LNCAP (cell line): ENCODE measurements around the gene GPR158.

Source experiments
- TF ChIP-seq, protein P1 (sequence below): fragments of 450-650 bp; IDR thresholded peaks from 2 replicates; pipeline ENCODE4 v1.5.1; 2017; ENCODE audit warnings: mild to moderate bottlenecking

Gene GPR158, protein sequence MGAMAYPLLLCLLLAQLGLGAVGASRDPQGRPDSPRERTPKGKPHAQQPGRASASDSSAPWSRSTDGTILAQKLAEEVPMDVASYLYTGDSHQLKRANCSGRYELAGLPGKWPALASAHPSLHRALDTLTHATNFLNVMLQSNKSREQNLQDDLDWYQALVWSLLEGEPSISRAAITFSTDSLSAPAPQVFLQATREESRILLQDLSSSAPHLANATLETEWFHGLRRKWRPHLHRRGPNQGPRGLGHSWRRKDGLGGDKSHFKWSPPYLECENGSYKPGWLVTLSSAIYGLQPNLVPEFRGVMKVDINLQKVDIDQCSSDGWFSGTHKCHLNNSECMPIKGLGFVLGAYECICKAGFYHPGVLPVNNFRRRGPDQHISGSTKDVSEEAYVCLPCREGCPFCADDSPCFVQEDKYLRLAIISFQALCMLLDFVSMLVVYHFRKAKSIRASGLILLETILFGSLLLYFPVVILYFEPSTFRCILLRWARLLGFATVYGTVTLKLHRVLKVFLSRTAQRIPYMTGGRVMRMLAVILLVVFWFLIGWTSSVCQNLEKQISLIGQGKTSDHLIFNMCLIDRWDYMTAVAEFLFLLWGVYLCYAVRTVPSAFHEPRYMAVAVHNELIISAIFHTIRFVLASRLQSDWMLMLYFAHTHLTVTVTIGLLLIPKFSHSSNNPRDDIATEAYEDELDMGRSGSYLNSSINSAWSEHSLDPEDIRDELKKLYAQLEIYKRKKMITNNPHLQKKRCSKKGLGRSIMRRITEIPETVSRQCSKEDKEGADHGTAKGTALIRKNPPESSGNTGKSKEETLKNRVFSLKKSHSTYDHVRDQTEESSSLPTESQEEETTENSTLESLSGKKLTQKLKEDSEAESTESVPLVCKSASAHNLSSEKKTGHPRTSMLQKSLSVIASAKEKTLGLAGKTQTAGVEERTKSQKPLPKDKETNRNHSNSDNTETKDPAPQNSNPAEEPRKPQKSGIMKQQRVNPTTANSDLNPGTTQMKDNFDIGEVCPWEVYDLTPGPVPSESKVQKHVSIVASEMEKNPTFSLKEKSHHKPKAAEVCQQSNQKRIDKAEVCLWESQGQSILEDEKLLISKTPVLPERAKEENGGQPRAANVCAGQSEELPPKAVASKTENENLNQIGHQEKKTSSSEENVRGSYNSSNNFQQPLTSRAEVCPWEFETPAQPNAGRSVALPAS (N-terminal part only)

DNA sequence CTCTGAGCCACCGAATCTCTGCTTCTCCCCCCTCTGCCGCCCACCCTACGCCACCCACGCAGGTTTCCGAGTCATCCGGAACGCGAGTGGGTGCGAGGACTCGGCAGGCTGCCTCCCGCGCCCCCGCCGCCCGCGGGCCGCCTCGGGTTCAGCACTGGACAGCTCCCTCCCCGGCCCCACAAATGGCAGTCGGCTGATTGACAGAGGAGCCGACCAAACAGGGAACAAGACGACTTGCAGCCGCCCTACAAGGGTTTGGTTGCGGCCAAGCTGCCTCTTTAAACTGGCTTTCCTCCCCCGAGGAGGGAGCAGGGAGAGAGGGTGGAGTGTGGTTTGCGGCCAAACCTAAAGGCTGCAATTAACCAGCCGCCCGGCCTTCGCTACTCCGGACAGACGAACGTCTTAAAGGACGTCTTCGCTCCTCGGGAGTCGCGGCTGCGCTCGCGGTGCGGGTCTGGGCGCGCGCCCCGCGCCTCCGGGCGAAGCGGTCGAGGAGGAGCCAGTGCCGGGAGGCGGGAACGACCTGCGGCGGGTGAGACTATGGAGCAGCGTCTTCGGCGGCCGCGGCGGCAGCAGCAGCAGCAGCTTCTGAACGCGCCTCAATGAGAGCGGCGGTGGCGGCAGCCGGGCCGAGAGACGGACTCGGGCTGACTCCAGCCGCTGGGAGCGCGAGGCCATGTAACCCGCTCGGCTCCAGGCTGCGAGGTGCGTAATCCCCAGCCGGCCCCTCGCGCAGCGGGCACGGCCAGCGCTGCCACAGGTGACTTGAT is at the start of gene GPR158:
Gene GPR158, plus strand, starts transcription at position 541 of the 770 bp plus-strand sequence. CDS start 420 bp downstream, outside the sequence.
- TF ChIP-seq, protein P1, sequence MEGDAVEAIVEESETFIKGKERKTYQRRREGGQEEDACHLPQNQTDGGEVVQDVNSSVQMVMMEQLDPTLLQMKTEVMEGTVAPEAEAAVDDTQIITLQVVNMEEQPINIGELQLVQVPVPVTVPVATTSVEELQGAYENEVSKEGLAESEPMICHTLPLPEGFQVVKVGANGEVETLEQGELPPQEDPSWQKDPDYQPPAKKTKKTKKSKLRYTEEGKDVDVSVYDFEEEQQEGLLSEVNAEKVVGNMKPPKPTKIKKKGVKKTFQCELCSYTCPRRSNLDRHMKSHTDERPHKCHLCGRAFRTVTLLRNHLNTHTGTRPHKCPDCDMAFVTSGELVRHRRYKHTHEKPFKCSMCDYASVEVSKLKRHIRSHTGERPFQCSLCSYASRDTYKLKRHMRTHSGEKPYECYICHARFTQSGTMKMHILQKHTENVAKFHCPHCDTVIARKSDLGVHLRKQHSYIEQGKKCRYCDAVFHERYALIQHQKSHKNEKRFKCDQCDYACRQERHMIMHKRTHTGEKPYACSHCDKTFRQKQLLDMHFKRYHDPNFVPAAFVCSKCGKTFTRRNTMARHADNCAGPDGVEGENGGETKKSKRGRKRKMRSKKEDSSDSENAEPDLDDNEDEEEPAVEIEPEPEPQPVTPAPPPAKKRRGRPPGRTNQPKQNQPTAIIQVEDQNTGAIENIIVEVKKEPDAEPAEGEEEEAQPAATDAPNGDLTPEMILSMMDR, result no peak

DNA sequence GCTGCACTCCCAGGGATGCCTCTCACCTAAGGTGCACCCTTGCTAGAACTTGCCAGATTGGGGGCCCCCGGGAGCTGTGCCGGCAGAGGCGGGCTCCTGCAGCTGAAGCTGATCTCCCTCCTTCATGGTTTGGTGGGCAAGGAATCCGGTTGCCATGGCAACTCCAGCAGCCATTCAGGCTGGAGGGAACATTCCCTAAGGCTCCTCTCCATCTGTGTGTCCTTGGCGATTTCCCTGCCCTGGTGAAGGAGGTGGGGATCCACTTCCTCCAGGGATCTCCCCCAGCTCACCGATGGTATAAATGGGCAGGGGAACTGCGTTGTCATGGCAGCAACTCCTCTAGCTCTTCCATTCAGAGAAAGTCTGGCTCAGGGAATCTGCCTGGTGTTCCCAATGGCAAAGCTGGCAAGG is 49.6 kb upstream of the GPR158 start:
- TF ChIP-seq, protein P1, result no peak

GRCh38 chr10:25129592-25129991 is 45.2 kb upstream of the GPR158 start:
- TF ChIP-seq, protein P1, result no peak

GRCh38 chr10:25130906-25131305 is 43.9 kb upstream of the GPR158 start:
- TF ChIP-seq, protein P1, result no peak

DNA sequence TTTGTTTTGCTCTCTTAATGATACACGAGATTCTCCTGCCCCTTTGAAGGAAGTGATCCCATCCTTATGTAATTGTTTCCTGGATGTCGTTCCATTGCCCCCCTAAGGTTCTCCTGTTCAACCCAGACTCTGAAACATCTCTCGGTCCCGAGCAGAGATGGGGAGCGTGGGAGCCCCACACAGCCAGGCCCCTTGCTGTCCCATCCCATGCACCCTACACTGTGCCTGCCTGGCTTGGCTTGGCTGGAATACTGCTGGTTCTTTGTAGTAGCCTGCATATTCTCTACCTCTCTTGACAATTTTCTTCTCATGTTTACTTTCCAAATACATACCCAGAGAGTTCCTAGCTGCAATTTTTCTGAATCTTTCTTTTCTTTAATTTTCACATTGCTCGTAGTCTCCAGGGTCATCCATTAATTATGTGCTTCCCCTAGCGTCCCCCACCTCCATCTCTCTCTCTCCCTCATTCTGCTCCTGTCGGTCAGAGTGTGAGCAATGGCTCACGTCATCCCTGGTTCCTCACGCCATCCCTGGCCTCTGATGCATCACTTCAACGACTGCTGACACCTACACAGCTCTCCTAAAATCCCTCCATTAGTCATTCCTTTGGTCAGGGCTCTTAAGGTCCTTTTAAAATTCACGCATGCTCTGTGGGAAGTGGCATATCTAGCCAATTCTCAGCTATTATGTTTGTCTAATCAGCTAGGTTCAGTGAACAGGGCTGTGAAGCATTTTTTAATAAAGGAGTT is 32.5 kb upstream of the GPR158 start:
- TF ChIP-seq, protein P1, result no peak

DNA sequence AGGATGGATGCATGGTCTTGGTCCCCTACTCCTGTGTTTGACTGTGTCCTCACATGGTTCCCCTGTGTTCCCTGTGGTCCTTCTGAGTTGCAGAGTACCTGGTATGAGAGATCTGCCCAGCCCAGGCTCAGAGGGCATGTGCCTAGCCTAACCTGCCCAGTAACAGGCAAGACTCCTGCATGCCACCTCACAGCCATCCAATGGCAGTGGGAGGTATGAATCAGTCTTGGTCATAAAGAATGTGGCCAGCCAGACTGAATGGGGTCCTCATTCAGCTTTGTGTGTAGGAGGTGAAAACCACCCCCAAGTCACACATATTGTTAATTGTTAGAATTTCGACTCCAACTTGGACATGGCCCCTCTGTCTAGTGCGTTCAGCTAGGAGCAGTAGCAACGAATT is 17.2 kb upstream of the GPR158 start:
- TF ChIP-seq, protein P1, result no peak
